Epithelial cell of proximal tubule (primary cell): ENCODE measurements around the gene HMGCL. TPM values are rescaled to one million over a fixed set of nuclear protein-coding genes. Genes with fewer than 3 reads are reported as not detected.

ENCODE experiments used
- DNase-seq: peaks from one replicate; pipeline ENCODE4 v3.0.0-alpha.2; 2011; ENCODE audit warnings: low read depth
- H3K4me3 ChIP-seq: 2 replicates; pipeline ENCODE4 v1.5.1; 2011; ENCODE audit warnings: low read depth, mild to moderate bottlenecking, low read length
- total RNA-seq: library from RNA; depleted of rRNA; stranded (reverse); fragments of >200 nt; gene quantifications from 2 replicates; pipeline ENCODE4 v1.2.3, GENCODE V29; 2015
- TF ChIP-seq, protein P1 (sequence below): conservative IDR thresholded peaks from 2 replicates; pipeline ENCODE4 v1.5.1; 2012; ENCODE audit warnings: low read depth, mild to moderate bottlenecking, low read length

Gene HMGCL
- total RNA-seq, 1 donor from 2014 or later, result 38.5 TPM

DNA sequence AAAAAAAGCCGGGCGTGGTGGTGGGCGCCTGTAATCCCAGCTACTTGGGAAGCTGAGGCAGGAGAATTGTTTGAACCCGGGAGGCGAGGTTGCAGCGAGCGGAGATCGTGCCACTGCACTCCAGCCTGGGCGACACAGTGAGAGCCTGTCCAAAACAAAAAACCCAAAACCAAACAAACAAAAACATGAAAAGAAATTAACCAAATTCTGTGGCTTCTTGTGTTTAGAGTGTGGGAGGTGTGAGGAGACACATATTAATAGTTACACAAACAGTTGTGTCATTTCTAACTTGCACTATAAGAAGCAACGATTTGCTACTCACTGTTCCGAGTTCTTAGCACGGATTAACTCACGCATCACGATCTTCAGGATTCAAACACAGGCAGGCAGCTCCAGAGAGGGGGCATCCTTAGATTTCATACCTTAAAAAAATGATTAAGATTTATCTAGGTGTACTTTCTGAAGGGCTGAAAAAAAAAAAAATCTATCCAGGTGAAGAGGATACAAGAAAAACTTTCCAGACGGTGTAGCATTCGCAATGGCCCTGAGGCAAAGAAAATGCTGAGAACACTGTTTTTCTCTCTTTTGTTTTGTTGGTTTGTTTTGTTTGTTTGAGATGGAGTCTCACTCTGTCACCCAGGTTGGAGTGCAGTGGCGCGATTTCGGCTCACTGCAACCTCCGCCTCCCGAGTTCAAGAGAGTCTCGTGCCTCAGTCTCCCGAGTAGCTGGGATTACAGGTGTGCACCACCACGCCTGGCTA lies 713 bp upstream of the HMGCL start:
- peak overlapping the region; percentile 100 for H3K4me3 ChIP-seq
- TF ChIP-seq, protein P1, sequence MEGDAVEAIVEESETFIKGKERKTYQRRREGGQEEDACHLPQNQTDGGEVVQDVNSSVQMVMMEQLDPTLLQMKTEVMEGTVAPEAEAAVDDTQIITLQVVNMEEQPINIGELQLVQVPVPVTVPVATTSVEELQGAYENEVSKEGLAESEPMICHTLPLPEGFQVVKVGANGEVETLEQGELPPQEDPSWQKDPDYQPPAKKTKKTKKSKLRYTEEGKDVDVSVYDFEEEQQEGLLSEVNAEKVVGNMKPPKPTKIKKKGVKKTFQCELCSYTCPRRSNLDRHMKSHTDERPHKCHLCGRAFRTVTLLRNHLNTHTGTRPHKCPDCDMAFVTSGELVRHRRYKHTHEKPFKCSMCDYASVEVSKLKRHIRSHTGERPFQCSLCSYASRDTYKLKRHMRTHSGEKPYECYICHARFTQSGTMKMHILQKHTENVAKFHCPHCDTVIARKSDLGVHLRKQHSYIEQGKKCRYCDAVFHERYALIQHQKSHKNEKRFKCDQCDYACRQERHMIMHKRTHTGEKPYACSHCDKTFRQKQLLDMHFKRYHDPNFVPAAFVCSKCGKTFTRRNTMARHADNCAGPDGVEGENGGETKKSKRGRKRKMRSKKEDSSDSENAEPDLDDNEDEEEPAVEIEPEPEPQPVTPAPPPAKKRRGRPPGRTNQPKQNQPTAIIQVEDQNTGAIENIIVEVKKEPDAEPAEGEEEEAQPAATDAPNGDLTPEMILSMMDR, result no peak
- no peak for DNase-seq

DNA sequence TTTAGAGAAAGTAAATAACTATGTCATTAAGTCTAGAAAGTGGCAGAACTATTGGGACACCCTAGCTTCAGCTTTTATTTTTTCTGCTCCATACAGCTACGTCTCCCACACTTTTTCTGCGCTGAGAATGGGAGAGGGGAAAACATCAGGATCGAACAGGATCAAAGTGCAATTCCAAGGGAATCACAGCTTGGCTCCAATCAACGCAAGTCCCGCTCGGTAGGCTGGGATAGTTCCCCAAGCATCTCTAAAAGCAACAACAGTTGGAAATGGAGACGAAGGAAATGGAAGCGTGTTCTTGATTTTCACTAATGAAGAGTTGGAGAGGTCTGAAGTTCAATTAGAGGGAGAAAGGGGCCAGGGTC lies 536 bp downstream of the HMGCL start:
- peak overlapping the region; percentile 100 for H3K4me3 ChIP-seq
- TF ChIP-seq, protein P1, result no peak
- no peak for DNase-seq

DNA sequence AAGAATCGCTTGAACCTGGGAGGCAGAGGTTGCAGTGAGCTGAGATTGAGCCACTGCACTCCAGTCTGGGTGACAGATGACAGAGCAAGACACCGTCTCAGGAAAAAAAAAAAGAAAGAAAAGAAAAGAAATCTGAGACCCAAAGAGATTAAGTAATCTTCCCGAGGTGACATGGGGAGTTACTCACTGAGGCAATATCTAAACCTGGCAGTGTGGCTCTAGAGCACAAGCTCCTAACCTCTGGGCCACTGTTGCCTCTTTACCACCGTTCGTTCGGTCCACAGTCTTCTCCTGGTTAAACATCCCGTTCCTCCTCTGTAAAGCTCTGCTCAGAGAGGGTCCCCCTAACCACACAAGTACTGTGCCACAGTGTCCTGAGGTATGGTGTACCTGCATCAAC lies 1.5 kb downstream of the HMGCL start:
- TF ChIP-seq, protein P1, result no peak
- H3K4me3 ChIP-seq, result peak overlapping the region; percentile 100
- DNase-seq, result no peak

DNA sequence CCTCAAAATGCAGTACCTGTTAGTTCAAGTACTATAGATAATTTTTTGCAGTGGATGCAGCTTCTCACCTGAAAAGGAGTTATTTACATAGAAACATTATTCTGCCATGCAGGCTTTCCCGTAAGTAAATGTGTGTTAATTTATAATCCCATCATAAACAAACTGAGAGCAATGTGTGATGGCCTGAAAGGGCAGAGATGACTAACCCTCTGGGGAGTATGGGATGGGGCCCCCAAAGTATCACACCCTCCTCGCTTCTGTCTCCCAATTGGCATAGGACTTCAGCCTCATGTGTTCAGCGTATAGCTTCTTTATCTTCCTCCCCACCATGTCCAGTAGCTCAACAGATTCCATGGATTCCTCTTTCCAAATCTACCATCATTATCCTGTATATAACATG lies 7.6 kb downstream of the HMGCL start:
- TF ChIP-seq, protein P1, result no peak
- no peak overlapping the region for H3K4me3 ChIP-seq
- DNase-seq, result no peak

DNA sequence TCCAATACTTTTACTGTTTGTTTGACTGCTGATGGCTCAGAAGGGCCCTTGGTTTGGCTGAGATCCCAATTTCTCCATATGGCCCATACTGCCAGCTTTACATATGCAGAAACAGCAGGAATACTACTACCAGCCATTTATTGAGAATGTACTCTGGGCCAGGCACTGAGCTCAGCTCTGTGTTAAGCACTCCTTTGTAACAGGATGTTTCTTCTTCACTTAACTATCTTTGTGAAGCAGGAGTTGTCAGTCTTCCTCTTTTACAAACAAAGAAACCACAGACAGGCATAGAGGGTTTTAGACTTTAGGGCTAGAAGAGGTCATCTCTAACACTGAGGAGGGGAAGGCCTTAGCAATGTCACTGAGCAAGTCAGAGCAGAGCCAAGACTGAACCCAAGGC lies 8.3 kb downstream of the HMGCL start:
- no peak overlapping the region for H3K4me3 ChIP-seq
- no peak for DNase-seq
- TF ChIP-seq, protein P1, result no peak

DNA sequence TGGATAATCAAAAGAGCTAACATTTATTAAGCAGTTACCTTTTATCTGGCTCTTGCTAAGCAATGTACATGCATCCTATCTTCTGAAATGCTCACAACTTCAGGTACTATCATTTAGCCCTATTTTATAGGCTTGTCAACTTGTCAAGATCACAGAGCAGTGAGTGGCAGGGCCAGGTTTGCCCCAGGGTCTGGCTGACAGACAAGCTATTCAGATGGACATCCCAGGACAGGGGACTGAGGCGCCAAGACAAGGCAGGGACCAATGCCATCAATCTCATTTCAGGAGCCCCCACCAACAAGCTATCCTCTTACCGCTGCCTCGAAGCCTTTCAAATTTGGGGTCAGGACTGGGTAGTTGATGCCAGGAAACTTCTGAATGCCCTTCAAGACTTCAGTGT lies 8.9 kb downstream of the HMGCL start:
- DNase-seq, result no peak
- H3K4me3 ChIP-seq, result no peak overlapping the region
- TF ChIP-seq, protein P1, result no peak

DNA sequence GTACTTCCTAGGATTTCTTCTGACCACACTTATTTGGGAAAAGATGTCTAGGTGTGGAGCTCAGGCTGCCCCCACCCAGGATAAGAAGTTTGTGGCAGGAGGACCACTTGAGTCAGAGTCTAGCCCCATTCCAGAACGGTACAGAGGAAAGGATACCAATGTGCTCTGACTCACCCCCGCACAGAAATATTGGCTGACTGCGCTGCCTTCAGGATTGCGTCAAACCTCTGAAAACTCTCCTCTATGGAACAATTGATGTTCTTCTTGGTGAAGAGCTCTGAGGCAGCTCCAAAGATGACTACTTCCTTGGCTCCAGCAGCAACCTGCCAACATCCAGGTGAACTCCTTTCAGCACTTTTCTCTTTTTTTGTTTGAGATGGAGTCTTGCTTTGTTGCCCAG lies 11.2 kb downstream of the HMGCL start:
- no peak for DNase-seq
- TF ChIP-seq, protein P1, result no peak
- no peak overlapping the region for H3K4me3 ChIP-seq
